ENCODE measurements around the gene PTPRO.
"Not testable (repeated sequence)": the region's sequence is repeated elsewhere in the genome, so short reads cannot be mapped to it uniquely, and the experiment has no call there.

PTPRO gene

DNA sequence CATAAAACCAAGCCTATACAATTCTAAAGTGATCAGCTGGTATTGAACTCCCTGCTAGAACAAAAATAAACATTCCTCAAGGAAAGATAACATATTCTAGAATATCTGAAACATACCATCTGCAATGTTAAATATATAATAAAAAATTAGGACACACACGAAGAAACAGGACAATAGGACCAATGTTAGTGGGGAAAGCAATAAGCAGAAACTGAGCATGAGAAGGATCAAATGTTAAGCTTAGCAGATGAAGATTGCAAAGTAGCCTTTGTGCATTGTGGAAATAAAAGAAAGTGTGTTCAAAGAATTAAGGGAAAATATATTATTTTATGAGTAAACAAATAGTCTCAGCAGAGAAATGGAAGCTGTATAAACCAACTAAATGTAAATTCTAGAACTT, 286.1 kb downstream of the PTPRO start:
- no peak for DNase-seq

- DNase-seq = no peak
Measured at GRCh38 chr12:15608941-15609340, 286.6 kb downstream of the PTPRO start.

- no peak for DNase-seq
Measured at GRCh38 chr12:15613981-15614380, 291.7 kb downstream of the PTPRO start.

DNA sequence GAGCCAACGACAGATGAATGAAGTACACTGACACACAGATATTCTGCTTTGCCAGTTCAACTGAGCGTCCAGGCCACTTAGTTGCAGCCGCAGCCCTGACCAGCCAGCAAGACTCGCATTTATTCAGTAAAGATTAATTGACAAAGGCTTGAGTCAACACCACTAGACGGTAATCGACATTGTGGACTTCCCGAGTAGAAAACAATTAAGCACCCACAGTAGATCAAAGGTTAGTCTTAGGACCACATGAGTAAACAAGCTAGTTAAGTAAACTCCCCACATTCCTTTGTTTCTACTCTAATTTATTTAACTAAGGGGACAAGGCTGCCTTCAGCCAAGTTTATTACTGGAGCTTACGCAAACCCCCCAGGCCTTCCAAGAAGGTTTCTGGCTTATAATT, 294.2 kb downstream of the PTPRO start:
- not testable (repeated sequence) for DNase-seq

DNA sequence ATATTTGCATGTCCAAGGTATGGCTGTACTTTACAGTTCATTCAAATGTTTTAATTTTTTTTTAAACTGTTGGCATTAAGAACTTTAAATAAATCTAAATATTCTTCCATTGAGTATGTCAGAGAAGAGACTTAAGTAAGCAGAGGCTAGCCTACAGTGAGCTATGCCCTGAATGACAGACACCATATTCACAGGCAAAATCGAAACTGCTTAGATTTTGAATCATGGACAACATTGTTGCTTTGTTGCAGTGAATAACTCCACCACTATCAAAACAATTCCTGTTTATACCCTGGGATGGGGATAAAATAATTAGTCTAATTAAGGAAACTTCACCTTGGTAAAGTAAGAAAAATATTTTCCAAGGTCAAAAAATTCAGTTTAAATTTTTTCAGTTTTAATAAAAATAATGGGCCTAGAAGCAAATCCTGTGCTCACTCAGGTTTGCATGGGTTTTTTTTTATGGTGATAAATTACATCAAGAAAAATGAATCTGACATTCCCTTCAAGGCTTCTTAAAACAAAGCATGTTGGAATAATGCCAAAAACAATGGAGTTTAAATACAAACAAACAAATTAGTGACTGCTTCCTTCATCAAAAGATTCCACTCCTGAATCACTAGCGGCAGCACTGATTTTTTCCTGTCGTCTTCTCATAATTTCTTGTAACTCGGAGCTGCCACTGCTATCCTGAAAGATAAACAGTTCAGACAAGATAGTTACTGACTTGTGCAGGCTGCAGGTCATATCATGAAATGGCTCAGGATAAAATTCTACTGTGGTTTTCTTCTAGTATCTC, 298.6 kb downstream of the PTPRO start:
- DNase-seq = no peak

DNA sequence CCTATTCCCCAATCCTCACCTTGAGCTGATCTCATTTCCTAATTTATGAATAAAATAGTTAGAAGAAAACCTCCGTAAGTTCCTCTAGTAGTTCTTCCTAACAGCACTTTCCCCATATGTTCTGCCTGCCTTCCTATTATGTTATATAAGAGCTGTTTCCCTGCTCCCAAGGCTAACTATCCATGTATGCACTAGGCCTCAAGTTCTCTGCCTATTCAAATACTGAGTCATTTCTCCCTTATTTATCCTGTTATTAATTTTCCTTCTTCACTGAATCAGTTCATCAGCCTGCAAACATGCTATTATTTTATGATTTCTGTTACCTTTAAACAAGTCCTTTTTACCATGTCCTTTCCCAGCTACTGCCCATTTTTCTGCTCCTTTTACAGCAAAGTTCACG, 302.8 kb downstream of the PTPRO start:
- no peak for DNase-seq

- no peak for DNase-seq
Measured at GRCh38 chr12:15627995-15628945, 306.0 kb downstream of the PTPRO start.

DNA sequence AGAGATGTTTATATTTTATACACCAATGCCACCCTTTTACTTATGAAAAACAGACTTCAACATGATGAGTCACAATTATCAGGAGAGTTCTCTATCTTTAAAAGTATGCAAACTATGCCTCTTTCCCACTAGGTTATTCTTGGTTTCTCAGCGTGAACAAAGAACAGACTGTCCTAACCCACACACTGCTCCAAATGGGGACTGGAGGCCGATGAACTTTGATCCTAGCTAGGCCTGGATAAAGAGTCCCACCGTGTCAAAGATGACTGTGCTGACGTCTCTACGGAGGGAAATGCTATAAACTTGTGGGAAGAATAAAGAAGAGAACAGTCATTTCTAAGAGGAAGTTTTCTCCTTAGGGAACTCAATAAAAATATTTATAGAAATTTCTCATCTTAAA, 306.8 kb downstream of the PTPRO start:
- DNase-seq = no peak

GRCh38 chr12:15629761-15630160, 307.5 kb downstream of the PTPRO start:
- DNase-seq = no peak

DNA sequence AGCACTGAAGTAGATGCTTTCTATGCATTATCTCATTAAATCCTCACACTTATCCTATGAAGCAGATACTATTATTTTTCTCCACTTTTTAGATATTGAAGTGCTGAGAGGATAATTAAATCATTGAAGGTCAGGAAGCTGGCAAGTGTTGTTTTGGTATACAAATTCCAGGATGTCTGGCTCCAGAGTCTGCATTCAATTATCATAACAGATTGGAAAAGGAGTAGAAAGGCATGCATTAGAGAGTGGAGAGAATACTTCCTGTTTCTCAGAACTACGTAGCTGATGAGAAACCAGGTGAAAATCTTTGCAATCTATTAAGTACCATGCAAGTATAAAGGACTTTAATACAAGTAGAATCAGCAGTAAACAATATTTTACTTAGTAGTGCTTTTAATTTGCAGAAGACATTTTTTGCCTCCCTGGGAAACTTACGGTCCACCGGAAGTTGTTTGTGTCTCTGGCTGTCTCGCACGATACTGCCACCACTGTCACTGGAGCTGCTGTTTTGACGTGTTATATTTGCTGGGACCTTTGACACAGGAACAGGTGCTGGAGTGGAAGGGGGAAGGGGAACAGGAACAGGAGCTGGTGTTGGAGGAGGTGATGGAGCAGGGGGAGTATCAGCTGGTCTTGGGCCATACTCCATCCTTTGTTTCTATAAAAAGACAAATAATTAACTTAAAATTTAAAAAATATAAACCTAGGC, 308.9 kb downstream of the PTPRO start:
- no peak for DNase-seq

- DNase-seq = no peak
Measured at GRCh38 chr12:15632708-15633107, 310.4 kb downstream of the PTPRO start.

DNA sequence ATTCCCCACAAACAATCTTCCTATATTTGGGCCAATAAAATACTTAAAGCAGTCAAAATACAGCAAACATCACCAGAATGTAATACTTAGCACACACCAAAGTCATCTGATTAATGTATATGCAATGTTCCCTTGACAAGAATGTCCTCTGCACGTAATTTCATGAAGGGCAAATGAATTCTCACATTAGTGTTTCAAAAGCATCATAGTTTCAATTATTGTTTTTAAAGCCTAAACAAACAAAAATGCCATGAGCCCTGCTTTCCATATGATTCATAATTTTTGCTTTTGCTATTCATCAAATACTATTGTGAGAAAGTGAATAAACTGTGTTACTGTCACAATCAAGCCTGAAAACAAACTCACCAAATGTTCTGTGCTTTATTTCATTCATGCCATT, 310.9 kb downstream of the PTPRO start:
- DNase-seq = no peak

DNA sequence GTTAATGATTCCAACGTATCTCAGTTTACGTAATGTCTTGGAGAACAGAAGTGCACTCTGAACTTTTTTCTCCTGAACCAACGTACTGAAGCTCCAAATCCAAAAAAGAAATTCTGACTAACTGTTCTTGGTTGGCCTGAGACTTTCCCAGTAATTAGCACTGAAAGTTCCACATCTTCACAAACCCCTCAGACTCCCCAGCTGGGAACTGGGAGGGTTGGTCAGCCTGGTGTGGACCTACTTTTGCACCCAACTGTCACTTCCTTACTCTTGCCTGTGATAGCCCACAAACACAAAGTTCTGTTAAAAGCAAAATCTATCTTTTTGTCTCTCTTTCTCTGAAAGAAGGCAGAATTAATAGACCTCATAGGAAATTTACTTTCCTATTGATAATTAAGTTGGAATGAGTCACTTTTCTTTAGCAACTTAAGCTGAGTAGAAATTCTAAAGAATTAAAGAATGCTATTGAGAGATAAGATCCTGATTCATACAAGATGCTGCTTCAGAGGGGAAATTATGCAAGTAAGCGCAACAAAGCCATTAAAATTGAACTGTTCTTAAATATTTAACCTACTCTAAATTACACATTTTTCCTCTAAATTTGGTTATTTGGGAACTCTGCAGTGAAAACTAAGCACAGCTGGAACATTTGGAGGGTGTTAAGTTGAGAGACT, 311.8 kb downstream of the PTPRO start:
- DNase-seq = no peak

GRCh38 chr12:15636060-15636890, 314.0 kb downstream of the PTPRO start:
- DNase-seq = no peak

GRCh38 chr12:15638231-15638630, 315.9 kb downstream of the PTPRO start:
- DNase-seq = no peak

GRCh38 chr12:15644700-15645099, 322.4 kb downstream of the PTPRO start:
- DNase-seq = no peak

DNA sequence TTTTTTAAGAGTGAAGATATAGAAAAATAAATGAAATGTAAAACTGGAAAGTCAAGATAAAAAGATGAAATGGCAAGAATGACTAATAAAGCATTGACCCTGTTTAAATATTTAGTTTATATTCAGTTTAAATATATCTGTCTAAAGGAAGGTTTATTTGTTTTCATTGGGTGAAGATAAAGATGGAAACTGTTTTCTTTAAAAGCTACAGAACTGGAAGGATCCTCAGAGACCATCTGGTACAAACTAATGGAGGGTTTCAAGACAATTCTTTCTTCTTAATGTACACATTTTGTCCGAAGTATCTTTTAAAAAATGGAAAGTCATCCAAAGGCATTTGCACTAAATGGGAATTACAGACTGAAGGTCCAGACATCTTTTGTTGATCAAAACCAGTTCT, 324.3 kb downstream of the PTPRO start:
- DNase-seq = no peak

Measured in cerebellar nuclear complex (tissue), 1 donor.